Mononuclear cell (primary cell): ENCODE results near the gene RAD51D. TPM values are rescaled to one million over a fixed set of nuclear protein-coding genes. Genes with fewer than 3 reads are reported as not detected.

Experiments used
- H3K27me3 ChIP-seq: 2 replicates; pipeline ENCODE4 v1.6.0; 2011; ENCODE audit warnings: low read length, control low read depth; ENCODE audit not compliant: insufficient read depth
- H3K4me1 ChIP-seq: 2 replicates; pipeline ENCODE4 v1.5.1; 2011; ENCODE audit warnings: mild to moderate bottlenecking, low read length, control low read depth; ENCODE audit not compliant: insufficient read depth
- H3K4me3 ChIP-seq: 2 replicates; pipeline ENCODE4 v1.5.1; 2011; ENCODE audit warnings: mild to moderate bottlenecking, low read length, moderate library complexity
- H3K9me3 ChIP-seq: 2 replicates; pipeline ENCODE4 v1.5.1; 2011; ENCODE audit warnings: low read depth, mild to moderate bottlenecking, control low read depth, low read length
- total RNA-seq: library from RNA; depleted of rRNA; stranded (reverse); fragments of >200 nt; gene quantifications from one replicate; pipeline ENCODE4 v1.2.3, GENCODE V29; 2012

RAD51D gene
- total RNA-seq, 1 donor = 2.5 TPM

GRCh38 chr17:35073991-35074627 lies 45.6 kb downstream of the RAD51D start:
- no peak overlapping the region for H3K4me3 ChIP-seq
- no peaks in the 10 kb centered on the region for H3K27me3 ChIP-seq
- no peaks in the 10 kb centered on the region for H3K9me3 ChIP-seq
- H3K4me1 ChIP-seq = peaks cover 38% of the 10 kb centered on the region

DNA sequence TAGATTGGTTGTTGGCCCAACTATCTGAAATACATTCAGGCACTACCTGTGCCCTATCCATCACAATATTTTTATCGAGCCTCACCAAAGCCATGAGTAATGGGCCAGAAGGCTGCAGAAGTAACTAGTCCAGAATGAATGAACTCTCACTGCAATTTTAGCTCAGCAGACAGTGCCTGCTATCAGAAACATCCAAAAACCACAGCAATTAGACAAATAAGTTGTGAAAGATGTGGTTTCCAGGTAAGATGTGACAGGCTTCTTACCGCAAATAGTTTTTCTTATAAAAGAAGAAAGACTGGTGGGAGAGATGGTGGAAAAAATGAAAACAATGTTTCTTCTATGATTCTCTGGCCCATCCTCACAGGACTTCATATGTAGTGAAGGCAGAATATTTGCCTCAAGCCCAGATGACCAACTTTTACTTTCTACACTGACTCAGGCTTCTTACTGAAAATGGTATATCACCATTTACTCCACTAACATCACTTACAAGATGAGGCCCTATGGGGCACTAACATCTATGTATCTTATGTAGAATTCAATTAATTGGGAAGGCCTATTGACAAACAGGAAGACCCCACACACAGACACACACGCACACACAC lies 46.4 kb downstream of the RAD51D start:
- H3K4me3 ChIP-seq = no peak overlapping the region
- H3K4me1 ChIP-seq = peaks cover 46% of the 10 kb centered on the region
- H3K27me3 ChIP-seq = no peaks in the 10 kb centered on the region
- no peaks in the 10 kb centered on the region for H3K9me3 ChIP-seq

DNA sequence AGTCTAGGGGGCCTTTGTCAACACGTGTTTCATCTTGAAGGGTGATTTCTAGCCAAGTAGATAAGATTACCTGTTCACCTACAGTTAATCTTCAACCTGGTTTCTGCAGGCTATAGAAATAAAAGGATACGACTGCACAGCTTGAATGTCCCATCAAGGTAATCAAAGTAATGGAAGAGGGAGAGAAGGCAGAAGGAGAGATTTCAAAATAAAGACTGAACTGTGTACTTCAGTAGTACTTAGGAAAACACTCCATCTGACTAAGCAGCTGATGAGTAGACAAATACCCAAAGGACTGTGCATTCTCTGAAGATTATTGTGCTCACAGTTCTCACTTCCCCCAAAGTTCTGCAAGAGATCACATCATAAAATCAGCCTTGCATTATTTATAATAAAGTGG lies 50.3 kb downstream of the RAD51D start:
- H3K9me3 ChIP-seq = no peaks in the 10 kb centered on the region
- H3K4me1 ChIP-seq = peaks cover 46% of the 10 kb centered on the region
- H3K27me3 ChIP-seq = no peaks in the 10 kb centered on the region
- H3K4me3 ChIP-seq = no peak overlapping the region

DNA sequence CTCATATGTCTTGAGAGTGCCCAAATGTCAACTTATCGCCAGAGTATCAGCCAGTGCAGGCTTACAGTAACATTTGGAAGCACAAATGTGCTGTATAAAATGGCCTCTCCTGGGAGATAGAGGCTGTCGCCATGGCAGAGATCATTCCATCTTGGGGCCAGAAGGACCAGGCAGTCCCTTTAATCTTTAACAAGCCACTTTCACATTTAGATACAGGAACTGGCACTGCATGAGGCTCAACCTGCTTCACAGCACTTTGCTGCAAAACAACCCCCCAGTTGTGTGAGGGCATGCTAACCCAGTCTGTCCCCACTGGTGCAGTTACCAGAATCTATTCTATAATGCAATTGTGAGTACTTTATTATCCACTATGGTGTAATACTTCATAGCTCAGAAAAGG lies 51.4 kb downstream of the RAD51D start:
- Histone ChIP-seq H3K27me3 (no peaks in the 10 kb centered on the region), H3K4me3 (no peak overlapping the region), H3K9me3 (no peaks in the 10 kb centered on the region), H3K4me1 (peaks cover 50% of the 10 kb centered on the region)

DNA sequence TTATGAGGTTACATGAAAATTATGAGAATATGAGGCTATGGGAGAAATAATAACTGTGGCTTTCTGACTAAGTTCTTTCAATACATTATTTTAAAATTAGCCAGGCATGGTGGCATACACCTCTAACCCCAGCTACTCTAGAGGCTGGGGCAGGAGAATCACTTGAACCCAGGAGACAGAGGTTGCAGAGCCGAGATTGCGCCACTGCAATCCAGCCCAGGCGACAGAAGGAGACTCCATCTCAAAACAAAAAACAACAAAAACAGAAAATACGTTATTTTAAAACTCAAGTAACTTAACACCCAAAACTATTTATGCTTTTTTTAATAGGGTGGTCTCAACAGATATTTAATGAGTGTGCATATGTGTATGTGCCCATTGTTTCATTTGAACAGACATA lies 53.8 kb downstream of the RAD51D start:
- no peaks in the 10 kb centered on the region for H3K9me3 ChIP-seq
- no peaks in the 10 kb centered on the region for H3K27me3 ChIP-seq
- peaks cover 47% of the 10 kb centered on the region for H3K4me1 ChIP-seq

GRCh38 chr17:35064516-35065215 lies 55.0 kb downstream of the RAD51D start:
- Histone ChIP-seq H3K4me3 (no peak overlapping the region), H3K9me3 (no peaks in the 10 kb centered on the region), H3K4me1 (peaks cover 44% of the 10 kb centered on the region), H3K27me3 (no peaks in the 10 kb centered on the region)

More for the DNA sequence above, 53.8 kb downstream of the RAD51D start:
- H3K4me3 ChIP-seq = no peak overlapping the region

GRCh38 chr17:35063514-35064223 lies 56.0 kb downstream of the RAD51D start, which contains the start of gene RFFL:
Gene RFFL, minus strand, starts transcription at chr17:35063707. Its CDS starts 37,154 bp downstream, at chr17:35026553.
- no peaks in the 10 kb centered on the region for H3K27me3 ChIP-seq
- H3K4me1 ChIP-seq = peaks cover 36% of the 10 kb centered on the region
- H3K4me3 ChIP-seq = peak within 1 kb of the TSS; percentile 33
- H3K9me3 ChIP-seq = no peaks in the 10 kb centered on the region

GRCh38 chr17:35062308-35062707 lies 57.4 kb downstream of the RAD51D start:
- Histone ChIP-seq H3K4me3 (no peak overlapping the region), H3K4me1 (peaks cover 30% of the 10 kb centered on the region), H3K9me3 (no peaks in the 10 kb centered on the region), H3K27me3 (no peaks in the 10 kb centered on the region)

GRCh38 chr17:35057332-35057915 lies 62.2 kb downstream of the RAD51D start:
- H3K27me3 ChIP-seq = no peaks in the 10 kb centered on the region
- H3K4me1 ChIP-seq = peaks cover 26% of the 10 kb centered on the region
- H3K9me3 ChIP-seq = no peaks in the 10 kb centered on the region
- H3K4me3 ChIP-seq = no peak overlapping the region

- no peaks in the 10 kb centered on the region for H3K9me3 ChIP-seq
- peaks cover 33% of the 10 kb centered on the region for H3K4me1 ChIP-seq
- no peak overlapping the region for H3K4me3 ChIP-seq
- no peaks in the 10 kb centered on the region for H3K27me3 ChIP-seq
Measured at GRCh38 chr17:35056013-35056412, 63.6 kb downstream of the RAD51D start.

GRCh38 chr17:35053204-35053603 lies 66.5 kb downstream of the RAD51D start:
- Histone ChIP-seq H3K4me1 (peaks cover 59% of the 10 kb centered on the region), H3K4me3 (no peak overlapping the region), H3K27me3 (no peaks in the 10 kb centered on the region), H3K9me3 (no peaks in the 10 kb centered on the region)

DNA sequence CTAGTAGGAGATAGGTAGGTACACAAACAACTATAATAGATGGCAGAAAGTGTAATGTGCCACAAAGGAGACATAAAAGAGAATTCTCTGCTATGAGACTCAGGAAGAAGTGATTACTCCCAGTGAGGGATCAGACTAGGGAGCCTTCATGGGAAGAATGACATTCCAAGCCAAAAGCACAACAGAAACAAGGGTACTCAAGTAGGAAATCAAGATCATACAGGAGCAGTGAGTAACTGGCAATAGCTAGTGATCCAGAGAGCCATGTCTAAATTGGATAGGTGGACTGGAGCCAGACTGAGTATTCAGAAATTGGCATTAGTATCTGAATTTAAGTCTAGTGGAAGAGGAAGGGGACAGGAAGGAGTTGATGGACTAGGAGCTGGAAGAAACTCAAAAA lies 66.9 kb downstream of the RAD51D start:
- H3K4me3 ChIP-seq = no peak overlapping the region
- H3K9me3 ChIP-seq = no peaks in the 10 kb centered on the region
- H3K27me3 ChIP-seq = no peaks in the 10 kb centered on the region
- H3K4me1 ChIP-seq = peaks cover 59% of the 10 kb centered on the region

GRCh38 chr17:35052241-35052610 lies 67.4 kb downstream of the RAD51D start:
- Histone ChIP-seq H3K27me3 (no peaks in the 10 kb centered on the region), H3K4me1 (peaks cover 63% of the 10 kb centered on the region), H3K9me3 (no peaks in the 10 kb centered on the region), H3K4me3 (no peak overlapping the region)

GRCh38 chr17:35051579-35052240 lies 68.0 kb downstream of the RAD51D start:
- H3K4me1 ChIP-seq = peaks cover 65% of the 10 kb centered on the region
- H3K4me3 ChIP-seq = no peak overlapping the region

More at GRCh38 chr17:35051579-35052240, 68.0 kb downstream of the RAD51D start:
- H3K27me3 ChIP-seq = no peaks in the 10 kb centered on the region
- no peaks in the 10 kb centered on the region for H3K9me3 ChIP-seq
